ENCODE measurements around the gene DENND1A.

DNA sequence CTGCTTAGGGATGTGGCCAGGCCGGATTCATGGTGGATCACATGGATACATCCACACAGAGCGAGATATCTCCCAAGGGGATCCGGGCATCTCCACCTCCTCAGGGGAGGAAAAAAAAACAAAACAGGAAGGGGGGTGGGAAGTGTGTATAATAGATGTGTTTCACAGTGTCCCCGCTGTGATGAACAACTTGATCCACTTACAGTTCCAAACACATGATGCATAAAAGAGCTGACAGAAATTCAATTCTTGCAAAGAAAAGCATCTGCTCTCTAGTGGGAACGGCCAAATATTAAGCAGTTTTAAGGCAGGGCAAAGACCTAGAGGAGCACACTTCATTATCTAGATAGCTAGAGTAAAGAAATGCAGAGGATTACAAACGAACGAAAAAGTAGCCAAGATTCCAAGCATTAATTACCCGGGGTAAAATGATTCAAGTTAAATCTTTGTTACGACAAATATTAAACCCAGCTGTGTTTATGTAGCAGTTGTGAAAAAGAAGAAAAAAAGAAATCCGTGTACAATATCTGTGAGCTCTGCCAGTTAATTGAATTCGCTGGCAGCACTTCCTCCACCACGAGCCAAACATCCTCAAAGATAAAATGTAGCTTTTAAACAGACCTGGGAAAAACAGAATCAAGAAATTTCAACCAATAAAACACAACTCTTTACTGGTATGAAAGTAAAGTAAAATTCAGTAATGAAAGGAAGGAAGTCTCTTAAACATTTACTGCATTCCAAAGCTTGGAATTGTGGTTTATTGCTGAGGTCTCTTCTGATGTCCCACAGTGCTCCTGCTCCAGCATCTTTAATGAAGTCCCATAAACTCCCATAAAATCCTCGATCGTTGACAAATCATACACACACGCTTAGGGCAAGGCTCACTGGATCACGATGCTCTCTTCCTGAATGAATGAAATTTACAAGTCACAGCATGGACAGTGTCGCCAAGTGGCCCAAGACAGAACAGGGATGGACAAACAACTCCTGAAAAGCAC lies 360.9 kb downstream of the DENND1A start:
- TF ChIP-seq POLR2A (IDR thresholded peaks at IDR 0.05; ENCODE audit: low read length) = no peak
- no peak for TF ChIP-seq GATA1 (IDR thresholded peaks at IDR 0.05; ENCODE audit: low read depth, low read length)
